ENCODE data around the gene NF2. TPM values are rescaled to one million over a fixed set of nuclear protein-coding genes. Genes with fewer than 3 reads are reported as not detected.

Gene NF2
- total RNA-seq, 1 donor from 2014 or later: 45.0 TPM

DNA sequence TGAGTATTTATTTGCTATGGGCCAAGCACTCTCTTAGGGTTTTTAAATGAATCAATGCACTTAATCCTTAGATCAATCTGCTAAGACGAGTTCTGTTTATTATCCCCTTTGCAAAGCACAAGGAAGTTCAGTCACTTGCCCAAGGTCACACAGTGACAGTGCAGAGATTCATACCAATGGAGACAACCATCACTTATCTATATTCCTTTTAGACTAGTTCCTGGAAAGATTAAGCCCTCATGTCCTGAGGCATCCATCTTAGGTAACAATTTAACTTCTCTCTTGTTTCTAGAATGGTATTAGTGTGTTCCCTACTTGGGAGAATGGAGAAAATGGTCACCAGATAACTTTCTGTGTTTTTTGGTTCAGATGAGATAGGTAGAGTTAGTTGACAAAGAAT is 28.3 kb downstream of the NF2 start:
- no peak for DNase-seq (ENCODE audit: low spot score)

DNA sequence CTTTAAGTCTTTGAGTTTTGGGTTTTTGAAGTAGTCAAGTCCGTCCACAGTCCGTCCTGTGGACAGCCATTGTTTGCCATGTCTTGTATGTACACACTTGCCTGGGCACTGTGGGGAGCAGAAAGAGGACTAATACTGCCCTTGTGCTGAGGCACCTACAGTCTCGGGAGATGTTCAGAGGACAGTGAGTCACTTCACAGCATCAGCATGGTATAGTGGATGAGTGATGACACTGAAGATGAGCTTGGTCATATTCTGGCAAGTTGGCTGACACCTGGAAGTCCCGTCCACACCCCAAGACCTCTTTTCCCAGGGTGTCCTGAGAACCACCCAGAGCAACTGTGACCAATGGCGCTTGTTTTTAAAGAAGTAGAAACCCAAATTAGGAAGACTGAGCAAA is 29.2 kb downstream of the NF2 start:
- DNase-seq (ENCODE audit: low spot score): no peak

- DNase-seq (ENCODE audit: low spot score): no peak
These were observed 30.3 kb downstream of the NF2 start for GRCh38 chr22:29633514-29634312.

DNA sequence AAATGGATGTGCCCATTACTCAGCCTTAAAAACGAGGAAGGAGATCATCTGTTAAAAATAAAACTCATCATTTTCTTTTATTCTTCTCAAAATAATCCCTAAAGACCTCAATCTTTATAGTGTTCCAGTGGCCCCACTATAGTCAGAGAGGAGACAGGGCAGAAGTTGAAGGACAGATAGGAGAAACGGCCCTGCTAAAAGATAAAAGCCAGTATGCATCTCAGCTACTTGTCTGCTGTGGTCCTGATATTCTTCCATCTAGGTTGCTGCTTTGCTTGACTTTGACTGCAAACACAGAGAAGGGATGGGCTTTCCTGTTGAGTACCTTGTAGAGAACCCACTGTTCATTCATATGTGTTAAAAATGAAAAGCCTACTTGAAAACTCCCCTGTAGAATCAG is 31.4 kb downstream of the NF2 start:
- no peak for DNase-seq (ENCODE audit: low spot score)

GRCh38 chr22:29635734-29636357 is 32.4 kb downstream of the NF2 start:
- no peak for DNase-seq (ENCODE audit: low spot score)

GRCh38 chr22:29636751-29637150 is 33.3 kb downstream of the NF2 start:
- DNase-seq (ENCODE audit: low spot score): no peak

DNA sequence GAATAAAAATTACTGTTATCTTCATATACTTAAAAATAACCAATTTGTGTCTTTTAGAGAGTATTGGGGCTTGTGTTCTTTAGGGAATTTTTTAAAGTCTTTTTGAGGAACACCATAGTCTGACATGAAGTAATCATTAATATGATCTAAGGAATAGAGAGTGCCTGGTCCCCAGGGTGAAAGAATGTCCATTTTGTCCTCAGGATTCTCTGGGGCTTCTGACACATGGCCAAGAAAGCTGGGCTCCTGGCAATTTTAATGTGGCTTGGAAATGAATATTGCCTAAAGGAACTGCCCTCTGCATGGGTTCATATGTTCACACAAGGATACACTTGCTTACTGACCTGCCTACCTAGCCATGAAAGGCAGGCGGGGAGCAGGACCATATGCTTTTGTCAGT is 33.7 kb downstream of the NF2 start:
- no peak for DNase-seq (ENCODE audit: low spot score)

GRCh38 chr22:29638678-29639077 is 35.2 kb downstream of the NF2 start:
- no peak for DNase-seq (ENCODE audit: low spot score)

DNA sequence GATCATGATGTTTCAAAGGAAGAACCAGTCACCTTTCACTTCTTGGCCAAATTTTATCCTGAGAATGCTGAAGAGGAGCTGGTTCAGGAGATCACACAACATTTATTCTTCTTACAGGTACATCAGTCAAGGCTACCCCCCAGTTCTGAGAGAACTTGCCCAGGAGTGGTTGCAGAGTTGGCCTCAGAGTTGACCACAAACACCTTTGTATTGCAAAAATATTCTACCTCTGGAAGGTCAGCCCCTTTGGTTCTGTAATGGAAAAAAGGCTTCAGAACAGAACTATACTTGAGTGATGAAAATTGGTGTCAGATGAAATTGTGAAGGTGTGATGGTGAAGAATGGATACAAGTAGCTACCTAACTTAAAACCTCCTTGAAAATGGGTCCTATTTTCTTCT is 35.7 kb downstream of the NF2 start:
- DNase-seq (ENCODE audit: low spot score): no peak

DNA sequence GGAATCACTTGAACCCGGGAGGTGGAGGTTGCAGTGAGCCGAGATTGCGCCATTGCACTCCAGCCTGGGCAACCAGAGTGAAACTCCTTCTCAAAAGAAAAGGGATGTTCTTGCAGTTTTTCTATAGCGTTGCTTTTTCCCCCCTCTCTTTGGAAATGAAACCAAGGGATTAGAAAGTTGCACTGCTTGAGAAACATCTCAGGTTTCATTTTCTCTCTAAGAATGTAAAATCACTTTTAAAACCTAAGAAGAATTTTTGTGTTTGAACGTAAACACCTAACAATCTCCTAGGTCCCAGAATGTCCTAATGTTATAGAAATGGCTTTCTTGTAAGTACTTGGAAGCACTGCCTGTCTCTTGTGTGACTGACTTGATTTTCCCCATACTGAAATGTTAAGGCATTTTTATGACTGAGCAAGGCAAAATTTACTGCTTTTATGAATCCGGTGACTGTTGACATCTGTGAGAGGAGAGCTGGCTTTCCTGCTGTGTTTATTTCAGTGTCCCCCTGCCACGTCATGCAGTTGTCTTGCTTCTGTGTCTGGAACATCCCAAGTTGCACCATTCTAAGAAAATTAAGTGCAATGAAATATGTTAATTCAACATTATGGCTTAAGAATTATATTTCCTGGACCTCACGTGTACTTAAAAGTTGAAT is 37.7 kb downstream of the NF2 start:
- DNase-seq (ENCODE audit: low spot score): no peak

DNA sequence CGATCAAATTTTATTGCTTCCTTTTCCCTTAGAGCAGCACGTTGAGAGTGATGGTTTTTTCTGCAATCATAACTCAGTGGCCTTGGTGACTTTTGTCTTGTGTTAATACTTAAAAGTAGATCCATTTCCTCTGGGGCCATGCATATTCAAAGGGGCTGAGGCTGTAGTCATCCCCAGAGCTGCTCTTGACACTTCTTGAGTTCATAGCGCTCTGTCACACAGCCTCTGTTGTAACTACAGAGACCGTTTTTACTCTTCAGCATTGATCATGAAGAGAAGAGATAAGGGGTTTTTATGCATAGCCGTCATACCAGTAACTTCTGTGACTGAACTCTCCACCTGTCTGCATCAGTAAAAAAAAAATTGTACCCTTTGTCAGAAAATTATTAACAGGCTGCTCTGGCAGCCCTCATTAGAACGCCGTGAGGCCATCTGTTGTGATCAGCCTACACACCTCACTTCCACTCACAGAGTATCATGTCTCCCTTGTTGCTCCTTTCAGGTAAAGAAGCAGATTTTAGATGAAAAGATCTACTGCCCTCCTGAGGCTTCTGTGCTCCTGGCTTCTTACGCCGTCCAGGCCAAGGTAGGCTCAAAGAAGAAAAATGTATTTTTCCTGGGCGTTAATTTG is 38.4 kb downstream of the NF2 start:
- no peak for DNase-seq (ENCODE audit: low spot score)

DNA sequence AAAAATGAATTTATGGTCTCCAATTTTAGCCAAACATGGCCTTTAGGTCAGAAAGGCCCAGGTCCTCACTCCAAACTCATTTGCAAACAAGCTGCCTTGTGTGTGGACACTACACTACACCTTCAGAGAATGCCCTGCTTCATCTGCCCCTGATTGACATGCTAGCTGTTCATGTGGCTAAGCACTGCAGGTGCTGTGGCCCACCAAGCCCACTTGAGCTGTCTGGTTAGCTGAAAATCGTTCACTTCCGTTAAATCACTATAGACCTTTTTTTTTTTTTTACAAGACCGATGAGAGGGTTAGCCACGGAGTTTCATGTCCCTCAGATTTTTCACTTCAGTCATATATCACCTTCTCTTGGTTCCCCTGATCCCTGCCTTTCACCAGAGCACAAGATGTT is 39.3 kb downstream of the NF2 start:
- no peak for DNase-seq (ENCODE audit: low spot score)

- DNase-seq (ENCODE audit: low spot score): no peak
These were observed 44.7 kb downstream of the NF2 start for GRCh38 chr22:29647954-29648737.

DNA sequence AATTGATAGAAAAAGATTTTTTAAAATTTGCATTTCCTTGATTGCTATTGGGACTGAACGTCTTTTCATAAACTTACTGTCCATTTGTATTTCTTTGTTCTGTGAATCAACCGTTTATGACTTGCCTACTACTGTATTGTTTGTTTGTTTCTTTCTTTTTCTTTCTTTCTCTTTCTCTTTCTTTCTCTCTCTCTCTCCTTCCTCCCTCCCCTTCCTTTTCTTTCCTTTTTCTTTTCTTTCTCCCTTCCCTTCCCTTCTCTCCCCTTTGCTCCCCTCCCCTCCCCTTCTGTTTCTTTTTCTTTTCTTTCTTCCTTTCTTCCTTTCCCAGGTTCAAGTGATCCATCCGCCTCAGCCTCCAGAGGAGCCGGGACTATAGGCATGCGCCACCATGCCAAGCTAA is 46.9 kb downstream of the NF2 start:
- no peak for DNase-seq (ENCODE audit: low spot score)

DNA sequence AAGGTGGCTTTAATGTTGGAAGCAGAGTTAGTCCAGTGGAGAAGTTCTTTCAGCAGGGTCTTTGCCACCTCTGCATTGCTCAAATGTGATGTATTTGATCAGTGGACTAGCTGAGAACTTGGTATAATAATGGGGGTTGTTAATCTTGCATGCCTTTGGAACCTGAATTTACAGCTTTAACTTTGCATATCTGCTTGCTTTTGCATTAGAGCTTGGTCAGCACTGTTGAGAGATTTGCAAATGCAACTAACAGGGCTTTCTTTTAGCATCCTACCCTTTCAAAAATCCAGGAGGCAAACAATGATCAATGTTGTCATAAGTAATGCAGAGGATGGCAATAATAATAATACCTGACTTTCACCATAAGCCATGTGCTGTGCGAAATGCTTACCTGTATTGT is 48.2 kb downstream of the NF2 start:
- no peak for DNase-seq (ENCODE audit: low spot score)

DNA sequence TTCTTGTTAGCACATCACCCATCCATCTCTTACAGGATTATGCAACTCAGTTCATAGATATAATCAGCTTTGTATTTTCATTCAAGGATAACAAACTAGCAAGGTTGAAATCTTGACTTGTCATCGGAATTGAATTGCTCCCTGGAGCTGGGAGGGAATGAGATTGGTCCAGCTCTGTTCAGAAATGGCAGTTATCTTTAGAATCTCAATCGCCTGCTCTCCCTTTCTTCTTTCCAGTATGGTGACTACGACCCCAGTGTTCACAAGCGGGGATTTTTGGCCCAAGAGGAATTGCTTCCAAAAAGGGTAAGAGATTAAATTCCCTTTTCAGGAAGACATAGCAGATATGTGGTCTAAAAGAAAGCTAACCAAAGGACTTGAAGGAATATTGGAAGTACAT is 51.0 kb downstream of the NF2 start:
- no peak for DNase-seq (ENCODE audit: low spot score)

GRCh38 chr22:29654882-29655281 is 51.4 kb downstream of the NF2 start:
- no peak for DNase-seq (ENCODE audit: low spot score)

GRCh38 chr22:29658176-29658575 is 54.7 kb downstream of the NF2 start:
- no peak for DNase-seq (ENCODE audit: low spot score)

DNA sequence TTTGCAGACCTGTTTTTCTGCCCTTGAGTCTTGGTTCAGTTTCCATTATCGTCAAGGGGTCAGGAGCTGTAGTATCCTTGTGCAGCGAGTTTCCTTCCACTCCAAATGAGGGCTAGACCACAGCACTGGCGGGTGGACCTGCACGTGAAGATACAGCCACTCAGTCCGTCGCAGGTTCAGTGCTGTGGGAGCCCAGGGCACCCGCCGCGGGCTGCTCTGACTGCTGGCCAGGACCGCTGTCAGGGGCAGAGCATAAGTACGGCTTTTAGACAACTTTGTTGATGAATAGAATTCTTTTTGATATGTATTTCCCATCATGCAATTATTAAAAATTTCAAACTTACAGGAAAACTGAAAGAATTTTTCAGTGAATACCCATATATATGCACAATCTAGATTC is 56.6 kb downstream of the NF2 start:
- DNase-seq (ENCODE audit: low spot score): no peak

DNA sequence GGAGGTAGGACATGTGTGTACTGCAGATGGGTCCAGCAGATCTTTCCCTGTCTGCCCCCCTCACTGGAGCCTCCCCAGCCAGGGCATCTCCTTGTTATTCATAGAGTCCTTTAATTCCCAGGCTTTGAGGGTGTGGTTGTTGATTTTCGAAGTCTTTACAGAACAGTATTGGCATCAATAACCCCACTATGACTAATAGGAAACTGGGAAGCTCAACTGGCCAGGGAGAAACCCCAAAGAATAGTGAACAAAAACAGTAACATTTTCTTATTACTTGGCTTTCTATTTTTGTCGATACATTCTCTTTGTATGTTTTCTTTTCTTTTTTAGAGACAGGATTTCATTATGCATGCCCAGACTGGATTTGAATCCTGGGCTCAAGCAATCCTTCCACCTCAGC is 57.9 kb downstream of the NF2 start:
- no peak for DNase-seq (ENCODE audit: low spot score)

- DNase-seq (ENCODE audit: low spot score): no peak
These were observed 59.9 kb downstream of the NF2 start for GRCh38 chr22:29663180-29663821.
